Measurements from ENCODE around the gene ATP5PF. TPM values are rescaled to one million over a fixed set of nuclear protein-coding genes. Genes with fewer than 3 reads are reported as not detected.

The ATP5PF gene
- total and polyA plus RNA-seq, 2 experiments from 2014 or later, result 127 to 751 TPM

DNA sequence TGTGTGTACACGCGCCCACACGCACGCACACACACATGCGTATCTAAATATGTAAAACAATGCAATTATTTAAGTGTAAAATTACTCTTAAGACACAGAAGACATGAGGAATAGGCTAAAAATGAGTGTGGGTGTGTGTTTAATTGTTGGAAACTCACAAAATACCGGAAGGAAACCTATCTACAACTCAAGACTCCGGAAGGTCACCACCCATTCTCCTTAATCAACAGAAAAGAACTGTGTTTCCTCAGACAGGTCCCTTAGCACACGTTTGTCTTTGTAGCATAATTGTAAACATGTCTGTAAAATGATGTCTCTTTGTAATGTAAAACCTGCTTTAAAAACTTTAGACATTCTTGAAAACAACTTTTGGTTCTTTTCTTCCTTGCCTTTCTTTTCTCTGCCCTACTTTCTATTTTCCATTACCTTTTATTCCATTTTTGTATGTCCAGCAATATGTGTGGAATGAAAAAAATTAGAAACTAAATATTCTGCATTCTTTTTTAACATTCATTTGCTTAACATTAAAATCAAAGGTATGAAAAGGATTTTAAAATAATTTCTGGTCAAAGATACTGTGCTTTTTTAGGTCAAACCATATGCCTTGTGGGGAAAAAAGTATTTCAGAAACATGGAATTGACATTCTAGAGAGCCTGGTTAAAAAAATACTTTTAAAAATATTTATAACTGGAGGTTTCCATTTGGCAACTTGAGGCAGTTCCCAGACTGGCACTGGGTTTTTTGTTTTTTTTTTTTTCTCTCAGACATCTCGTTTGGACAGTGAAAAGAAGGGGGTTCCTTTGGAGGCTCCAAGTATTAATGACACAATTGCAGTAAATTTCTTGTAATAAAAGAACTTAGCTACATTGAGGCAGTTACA lies 46.2 kb downstream of the ATP5PF start:
- no peaks in the 10 kb centered on the region for H3K27me3 ChIP-seq (ENCODE audit: insufficient read depth)
- no peak overlapping the region for H3K27ac Mint-ChIP-seq
- no peaks in the 10 kb centered on the region for H4K20me1 ChIP-seq (replicated peaks; ENCODE audit: insufficient read depth)
- no peaks in the 10 kb centered on the region for H3K4me1 ChIP-seq (ENCODE audit: insufficient read depth)
- no peaks in the 10 kb centered on the region for H3K36me3 ChIP-seq (ENCODE audit: insufficient read depth)
- no peak for DNase-seq (ENCODE audit: low spot score)
- H3K4me3 Mint-ChIP-seq, result no peak overlapping the region
- no peak overlapping the region for H2AFZ ChIP-seq
- no peaks in the 10 kb centered on the region for H3F3A ChIP-seq (replicated peaks; ENCODE audit: low read depth)
- no peaks in the 10 kb centered on the region for H3K79me2 ChIP-seq (replicated peaks; ENCODE audit: insufficient read depth)
- H3K9me3 Mint-ChIP-seq, result no peaks in the 10 kb centered on the region
- no peak overlapping the region for H3K27ac ChIP-seq (ENCODE audit: low read depth)
- peaks cover 2% of the 10 kb centered on the region for H3K27me3 Mint-ChIP-seq (ENCODE audit: insufficient read depth, low read depth, poor library complexity)
- ATAC-seq, result no peak
- H3K4me1 Mint-ChIP-seq, result no peaks in the 10 kb centered on the region
- no peaks in the 10 kb centered on the region for H3K36me3 Mint-ChIP-seq (ENCODE audit: low read depth)
- TF ChIP-seq CREB1 (CRISPR knock-in tag; IDR thresholded peaks at IDR 0.05; ENCODE audit: low read depth) (no peak), NANOG (IDR thresholded peaks at IDR 0.05; ENCODE audit: borderline replicate concordance) (no peak), STAT1 (IDR thresholded peaks at IDR 0.05; ENCODE audit: unreplicated experiment) (no peak), EZH2 (IDR thresholded peaks at IDR 0.05; ENCODE audit: low read depth, unreplicated experiment) (no peak)
- TF ChIP-seq, protein P1, sequence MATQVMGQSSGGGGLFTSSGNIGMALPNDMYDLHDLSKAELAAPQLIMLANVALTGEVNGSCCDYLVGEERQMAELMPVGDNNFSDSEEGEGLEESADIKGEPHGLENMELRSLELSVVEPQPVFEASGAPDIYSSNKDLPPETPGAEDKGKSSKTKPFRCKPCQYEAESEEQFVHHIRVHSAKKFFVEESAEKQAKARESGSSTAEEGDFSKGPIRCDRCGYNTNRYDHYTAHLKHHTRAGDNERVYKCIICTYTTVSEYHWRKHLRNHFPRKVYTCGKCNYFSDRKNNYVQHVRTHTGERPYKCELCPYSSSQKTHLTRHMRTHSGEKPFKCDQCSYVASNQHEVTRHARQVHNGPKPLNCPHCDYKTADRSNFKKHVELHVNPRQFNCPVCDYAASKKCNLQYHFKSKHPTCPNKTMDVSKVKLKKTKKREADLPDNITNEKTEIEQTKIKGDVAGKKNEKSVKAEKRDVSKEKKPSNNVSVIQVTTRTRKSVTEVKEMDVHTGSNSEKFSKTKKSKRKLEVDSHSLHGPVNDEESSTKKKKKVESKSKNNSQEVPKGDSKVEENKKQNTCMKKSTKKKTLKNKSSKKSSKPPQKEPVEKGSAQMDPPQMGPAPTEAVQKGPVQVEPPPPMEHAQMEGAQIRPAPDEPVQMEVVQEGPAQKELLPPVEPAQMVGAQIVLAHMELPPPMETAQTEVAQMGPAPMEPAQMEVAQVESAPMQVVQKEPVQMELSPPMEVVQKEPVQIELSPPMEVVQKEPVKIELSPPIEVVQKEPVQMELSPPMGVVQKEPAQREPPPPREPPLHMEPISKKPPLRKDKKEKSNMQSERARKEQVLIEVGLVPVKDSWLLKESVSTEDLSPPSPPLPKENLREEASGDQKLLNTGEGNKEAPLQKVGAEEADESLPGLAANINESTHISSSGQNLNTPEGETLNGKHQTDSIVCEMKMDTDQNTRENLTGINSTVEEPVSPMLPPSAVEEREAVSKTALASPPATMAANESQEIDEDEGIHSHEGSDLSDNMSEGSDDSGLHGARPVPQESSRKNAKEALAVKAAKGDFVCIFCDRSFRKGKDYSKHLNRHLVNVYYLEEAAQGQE (IDR thresholded peaks at IDR 0.05; ENCODE audit: unreplicated experiment), result no peak
- no peak overlapping the region for H3K4me2 ChIP-seq
- no peak overlapping the region for H3K4me3 ChIP-seq
- H3K9me2 ChIP-seq (ENCODE audit: insufficient read depth), result no peaks in the 10 kb centered on the region

DNA sequence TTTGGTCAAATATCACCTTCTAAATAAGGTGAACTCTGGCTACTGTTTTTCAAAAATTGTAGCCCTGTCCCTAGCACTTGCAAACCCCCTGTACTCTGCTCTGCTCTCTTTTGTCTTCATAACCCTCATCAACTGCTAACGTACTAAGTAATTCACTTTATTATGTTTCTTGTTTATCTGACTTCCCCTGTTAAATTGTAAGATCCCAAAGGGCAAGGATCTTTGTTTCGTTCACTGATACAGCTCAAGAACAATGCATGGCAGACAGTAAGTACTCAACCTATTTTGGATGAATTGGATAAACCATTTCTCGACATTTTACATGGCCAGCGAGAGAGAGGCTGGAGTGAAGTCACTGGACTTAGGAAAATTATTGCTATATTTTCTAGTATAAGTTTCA lies 46.9 kb downstream of the ATP5PF start:
- no peaks in the 10 kb centered on the region for H3K36me3 Mint-ChIP-seq (ENCODE audit: low read depth)
- H3K4me1 ChIP-seq (ENCODE audit: insufficient read depth), result no peaks in the 10 kb centered on the region
- H3K27ac Mint-ChIP-seq, result no peak overlapping the region
- DNase-seq (ENCODE audit: low spot score) (no peak), ATAC-seq (no peak)
- no peak overlapping the region for H3K4me3 ChIP-seq
- no peak overlapping the region for H3K4me3 Mint-ChIP-seq
- no peak overlapping the region for H3K4me2 ChIP-seq
- no peaks in the 10 kb centered on the region for H3K27me3 ChIP-seq (ENCODE audit: insufficient read depth)
- no peaks in the 10 kb centered on the region for H4K20me1 ChIP-seq (replicated peaks; ENCODE audit: insufficient read depth)
- no peaks in the 10 kb centered on the region for H3K36me3 ChIP-seq (ENCODE audit: insufficient read depth)
- no peaks in the 10 kb centered on the region for H3K9me2 ChIP-seq (ENCODE audit: insufficient read depth)
- no peaks in the 10 kb centered on the region for H3K79me2 ChIP-seq (replicated peaks; ENCODE audit: insufficient read depth)
- H3K27ac ChIP-seq (ENCODE audit: low read depth), result no peak overlapping the region
- peaks cover 3% of the 10 kb centered on the region; the same call in 1 of the 3 replicates for H3K4me1 Mint-ChIP-seq
- peaks cover 2% of the 10 kb centered on the region for H3K27me3 Mint-ChIP-seq (ENCODE audit: insufficient read depth, low read depth, poor library complexity)
- no peak overlapping the region for H2AFZ ChIP-seq
- no peaks in the 10 kb centered on the region for H3K9me3 Mint-ChIP-seq
- no peaks in the 10 kb centered on the region for H3F3A ChIP-seq (replicated peaks; ENCODE audit: low read depth)
- TF ChIP-seq, protein P1 (IDR thresholded peaks at IDR 0.05; ENCODE audit: unreplicated experiment), result no peak
- TF ChIP-seq CREB1 (CRISPR knock-in tag; IDR thresholded peaks at IDR 0.05; ENCODE audit: low read depth) (no peak), POLR2AphosphoS5 (IDR thresholded peaks at IDR 0.05; ENCODE audit: low read depth) (no peak), STAT1 (IDR thresholded peaks at IDR 0.05; ENCODE audit: unreplicated experiment) (no peak), JUNB (IDR thresholded peaks at IDR 0.05; ENCODE audit: unreplicated experiment) (no peak), EZH2 (IDR thresholded peaks at IDR 0.05; ENCODE audit: low read depth, unreplicated experiment) (no peak)
- TF ChIP-seq, protein P2, sequence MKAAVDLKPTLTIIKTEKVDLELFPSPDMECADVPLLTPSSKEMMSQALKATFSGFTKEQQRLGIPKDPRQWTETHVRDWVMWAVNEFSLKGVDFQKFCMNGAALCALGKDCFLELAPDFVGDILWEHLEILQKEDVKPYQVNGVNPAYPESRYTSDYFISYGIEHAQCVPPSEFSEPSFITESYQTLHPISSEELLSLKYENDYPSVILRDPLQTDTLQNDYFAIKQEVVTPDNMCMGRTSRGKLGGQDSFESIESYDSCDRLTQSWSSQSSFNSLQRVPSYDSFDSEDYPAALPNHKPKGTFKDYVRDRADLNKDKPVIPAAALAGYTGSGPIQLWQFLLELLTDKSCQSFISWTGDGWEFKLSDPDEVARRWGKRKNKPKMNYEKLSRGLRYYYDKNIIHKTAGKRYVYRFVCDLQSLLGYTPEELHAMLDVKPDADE (IDR thresholded peaks at IDR 0.05), result no peak
